Measurements from ENCODE around the gene PI4KB. TPM values are rescaled to one million over a fixed set of nuclear protein-coding genes. Genes with fewer than 3 reads are reported as not detected.

PI4KB gene
- total RNA-seq, 1 experiment from 2014 or later, result 52.7 TPM

- Histone ChIP-seq H3K27me3 (ENCODE audit: control insufficient read depth, insufficient read depth, low read length) (no peaks in the 10 kb centered on the region), H3K9me3 (ENCODE audit: control insufficient read depth, insufficient read depth, low read depth, low read length) (no peaks in the 10 kb centered on the region), H3K4me3 (ENCODE audit: low read depth in 2 of 2, low read length in 2 of 2) (no peak overlapping the region), H3K27ac (ENCODE audit: low read length) (no peak overlapping the region), H3K4me1 (ENCODE audit: control insufficient read depth, insufficient read depth, low read length) (no peaks in the 10 kb centered on the region), H3K36me3 (ENCODE audit: control insufficient read depth, insufficient read depth, low read length) (peaks cover 48% of the 10 kb centered on the region)
- intact Hi-C loops (cut with micrococcal nuclease; ENCODE audit: unreplicated experiment), result no loop called here
- in situ Hi-C loops (cut with HindIII; ENCODE audit: low pct_unique_long_range_greater_than_20kb, low sequenced_read_pairs), result no loop called here
- DNase-seq (ENCODE audit: low read depth, low spot score), result no peak
- TF ChIP-seq POLR2AphosphoS5 (IDR thresholded peaks at IDR 0.05; ENCODE audit: low read depth, low read length) (no peak), SIN3A (IDR thresholded peaks at IDR 0.05; ENCODE audit: borderline replicate concordance, insufficient read depth, low read depth, low read length) (no peak), TCF7L2 (IDR thresholded peaks at IDR 0.05; ENCODE audit: low read depth, low read length) (no peak), REST (IDR thresholded peaks at IDR 0.05; ENCODE audit: insufficient read depth in 1 of 2, low read depth in 2 of 2, low read length in 1 of 2) (no peak)
- TF ChIP-seq, protein P1, sequence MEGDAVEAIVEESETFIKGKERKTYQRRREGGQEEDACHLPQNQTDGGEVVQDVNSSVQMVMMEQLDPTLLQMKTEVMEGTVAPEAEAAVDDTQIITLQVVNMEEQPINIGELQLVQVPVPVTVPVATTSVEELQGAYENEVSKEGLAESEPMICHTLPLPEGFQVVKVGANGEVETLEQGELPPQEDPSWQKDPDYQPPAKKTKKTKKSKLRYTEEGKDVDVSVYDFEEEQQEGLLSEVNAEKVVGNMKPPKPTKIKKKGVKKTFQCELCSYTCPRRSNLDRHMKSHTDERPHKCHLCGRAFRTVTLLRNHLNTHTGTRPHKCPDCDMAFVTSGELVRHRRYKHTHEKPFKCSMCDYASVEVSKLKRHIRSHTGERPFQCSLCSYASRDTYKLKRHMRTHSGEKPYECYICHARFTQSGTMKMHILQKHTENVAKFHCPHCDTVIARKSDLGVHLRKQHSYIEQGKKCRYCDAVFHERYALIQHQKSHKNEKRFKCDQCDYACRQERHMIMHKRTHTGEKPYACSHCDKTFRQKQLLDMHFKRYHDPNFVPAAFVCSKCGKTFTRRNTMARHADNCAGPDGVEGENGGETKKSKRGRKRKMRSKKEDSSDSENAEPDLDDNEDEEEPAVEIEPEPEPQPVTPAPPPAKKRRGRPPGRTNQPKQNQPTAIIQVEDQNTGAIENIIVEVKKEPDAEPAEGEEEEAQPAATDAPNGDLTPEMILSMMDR (IDR thresholded peaks at IDR 0.05), result no peak
- BruUV-seq (replicated peaks), result no TSS peak
- POLR2A ChIA-PET, result no interaction called here
- CTCF ChIA-PET, result no interaction called here
- no peak for ATAC-seq
These were observed 83.5 kb downstream of the PI4KB start for GRCh38 chr1:151243683-151244216.

- Histone ChIP-seq H3K27me3 (ENCODE audit: control insufficient read depth, insufficient read depth, low read length) (no peaks in the 10 kb centered on the region), H3K27ac (ENCODE audit: low read length) (no peak overlapping the region), H3K9me3 (ENCODE audit: control insufficient read depth, insufficient read depth, low read depth, low read length) (no peaks in the 10 kb centered on the region), H3K36me3 (ENCODE audit: control insufficient read depth, insufficient read depth, low read length) (peaks cover 45% of the 10 kb centered on the region), H3K4me3 (ENCODE audit: low read depth in 2 of 2, low read length in 2 of 2) (no peak overlapping the region), H3K4me1 (ENCODE audit: control insufficient read depth, insufficient read depth, low read length) (no peaks in the 10 kb centered on the region)
- in situ Hi-C loops (cut with HindIII; ENCODE audit: low pct_unique_long_range_greater_than_20kb, low sequenced_read_pairs) (no loop called here), intact Hi-C loops (cut with micrococcal nuclease; ENCODE audit: unreplicated experiment) (no loop called here)
- POLR2A ChIA-PET, result interaction anchor here (0.5 to 0.6 kb wide), 2 partner anchors 13 to 143 kb away, joined by 4 read pairs; no protein-coding TSS in a partner anchor
- no TSS peak for BruUV-seq (replicated peaks)
- TF ChIP-seq, protein P1 (IDR thresholded peaks at IDR 0.05), result no peak
- TF ChIP-seq POLR2AphosphoS5 (IDR thresholded peaks at IDR 0.05; ENCODE audit: low read depth, low read length), result no peak
- no peak for TF ChIP-seq SIN3A (IDR thresholded peaks at IDR 0.05; ENCODE audit: borderline replicate concordance, insufficient read depth, low read depth, low read length)
- TF ChIP-seq REST (IDR thresholded peaks at IDR 0.05; ENCODE audit: insufficient read depth in 1 of 2, low read depth in 2 of 2, low read length in 1 of 2), result no peak
- ATAC-seq (no peak), DNase-seq (ENCODE audit: low read depth, low spot score) (no peak)
- CTCF ChIA-PET, result interaction anchor here (0.5 kb wide), 1 partner anchor 591 kb away, joined by 5 read pairs; no protein-coding TSS in a partner anchor
These were observed 84.8 kb downstream of the PI4KB start for GRCh38 chr1:151242442-151242841.
